Right atrium auricular region (tissue), 2 donors: ENCODE measurements around the gene TGM2. TPM values are rescaled to one million over a fixed set of nuclear protein-coding genes. Genes with fewer than 3 reads are reported as not detected.

ENCODE experiments used
- DNase-seq: peaks from one replicate; pipeline ENCODE4 v3.0.0-alpha.2; 2019; ENCODE audit warnings: low spot score
- H3K27ac ChIP-seq, 2 donors: fragments of 200-600 bp; sonication (generic); 1 replicate in 1 of 2; 2 replicates in 1 of 2; pipeline ENCODE4 v1.5.1; 2016 to 2019
- H3K27me3 ChIP-seq, 2 donors: fragments of 200-600 bp; sonication (generic); one replicate each; pipeline versions ENCODE4 v1.5.1 to v1.6.0; 2017 to 2019
- H3K36me3 ChIP-seq: fragments of 200-600 bp; sonication (generic); one replicate; pipeline ENCODE4 v1.5.1; 2016
- H3K4me1 ChIP-seq, 2 donors: fragments of 200-600 bp; sonication (generic); one replicate each; pipeline versions ENCODE4 v1.5.1 to v1.6.0; 2017 to 2019
- H3K4me3 ChIP-seq, 2 donors: fragments of 200-600 bp; sonication (generic); 1 replicate in 1 of 2; 2 replicates in 1 of 2; pipeline ENCODE4 v1.5.1; 2017 to 2019; ENCODE audit warnings: mild to moderate bottlenecking in 1 of 2, moderate library complexity in 1 of 2
- H3K9me3 ChIP-seq, 2 donors: fragments of 200-600 bp; sonication (generic); one replicate each; pipeline ENCODE4 v1.5.1; 2019
- total RNA-seq, 2 donors: library from RNA; depleted of rRNA; stranded (reverse); fragments of >200 nt; gene quantifications; one replicate each; pipeline ENCODE4 v1.1.0, GENCODE V29; 2016
- TF ChIP-seq, protein P1 (sequence below), 2 donors: fragments of 200-600 bp; sonication (generic); IDR thresholded peaks; one replicate each; pipeline ENCODE4 v1.5.1; 2019; ENCODE audit warnings: antibody characterized with exemption in 2 of 2

TGM2 gene
- total RNA-seq, 2 donors from 2014 or later: 680 to 1,303 TPM

- DNase-seq: no peak
- peaks cover 0 to 37% of the 10 kb centered on the region in 2 donors for H3K4me1 ChIP-seq
- H3K4me3 ChIP-seq: no peak overlapping the region
- H3K9me3 ChIP-seq: no peaks in the 10 kb centered on the region
- peak overlapping the region in 1 of 2 donors; percentile 84 for H3K27ac ChIP-seq
- no peaks in the 10 kb centered on the region for H3K27me3 ChIP-seq
- TF ChIP-seq, protein P1, sequence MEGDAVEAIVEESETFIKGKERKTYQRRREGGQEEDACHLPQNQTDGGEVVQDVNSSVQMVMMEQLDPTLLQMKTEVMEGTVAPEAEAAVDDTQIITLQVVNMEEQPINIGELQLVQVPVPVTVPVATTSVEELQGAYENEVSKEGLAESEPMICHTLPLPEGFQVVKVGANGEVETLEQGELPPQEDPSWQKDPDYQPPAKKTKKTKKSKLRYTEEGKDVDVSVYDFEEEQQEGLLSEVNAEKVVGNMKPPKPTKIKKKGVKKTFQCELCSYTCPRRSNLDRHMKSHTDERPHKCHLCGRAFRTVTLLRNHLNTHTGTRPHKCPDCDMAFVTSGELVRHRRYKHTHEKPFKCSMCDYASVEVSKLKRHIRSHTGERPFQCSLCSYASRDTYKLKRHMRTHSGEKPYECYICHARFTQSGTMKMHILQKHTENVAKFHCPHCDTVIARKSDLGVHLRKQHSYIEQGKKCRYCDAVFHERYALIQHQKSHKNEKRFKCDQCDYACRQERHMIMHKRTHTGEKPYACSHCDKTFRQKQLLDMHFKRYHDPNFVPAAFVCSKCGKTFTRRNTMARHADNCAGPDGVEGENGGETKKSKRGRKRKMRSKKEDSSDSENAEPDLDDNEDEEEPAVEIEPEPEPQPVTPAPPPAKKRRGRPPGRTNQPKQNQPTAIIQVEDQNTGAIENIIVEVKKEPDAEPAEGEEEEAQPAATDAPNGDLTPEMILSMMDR (IDR thresholded peaks at IDR 0.05): no peak
- H3K36me3 ChIP-seq: peaks cover 23% of the 10 kb centered on the region
Measured at GRCh38 chr20:38081575-38081974, 83.5 kb downstream of the TGM2 start.

DNA sequence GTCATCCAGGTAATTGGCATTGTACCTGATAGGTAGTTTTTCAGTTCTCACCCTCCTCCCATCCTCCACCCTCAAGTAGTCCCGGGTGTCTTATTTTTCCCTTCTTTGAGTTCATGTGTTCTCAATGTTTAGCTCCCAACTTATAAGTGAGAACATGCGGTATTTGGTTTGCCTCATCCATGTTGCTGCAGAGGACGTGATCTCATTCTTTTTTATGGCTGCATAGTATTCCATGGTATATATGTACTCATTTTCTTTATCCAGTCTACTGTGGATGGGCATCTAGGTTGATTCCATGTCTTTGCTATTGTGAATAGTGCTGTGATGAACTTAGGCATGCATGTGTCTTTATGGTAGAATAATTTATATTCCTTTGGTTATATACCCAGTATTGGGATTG lies 85.7 kb downstream of the TGM2 start:
- H3K27me3 ChIP-seq: no peaks in the 10 kb centered on the region
- H3K4me1 ChIP-seq: peaks cover 0 to 49% of the 10 kb centered on the region in 2 donors
- peaks cover 23% of the 10 kb centered on the region for H3K36me3 ChIP-seq
- DNase-seq: no peak
- H3K27ac ChIP-seq: peak overlapping the region in 1 of 2 donors; percentile 90
- no peaks in the 10 kb centered on the region for H3K9me3 ChIP-seq
- H3K4me3 ChIP-seq: no peak overlapping the region
- TF ChIP-seq, protein P1 (IDR thresholded peaks at IDR 0.05): no peak

DNA sequence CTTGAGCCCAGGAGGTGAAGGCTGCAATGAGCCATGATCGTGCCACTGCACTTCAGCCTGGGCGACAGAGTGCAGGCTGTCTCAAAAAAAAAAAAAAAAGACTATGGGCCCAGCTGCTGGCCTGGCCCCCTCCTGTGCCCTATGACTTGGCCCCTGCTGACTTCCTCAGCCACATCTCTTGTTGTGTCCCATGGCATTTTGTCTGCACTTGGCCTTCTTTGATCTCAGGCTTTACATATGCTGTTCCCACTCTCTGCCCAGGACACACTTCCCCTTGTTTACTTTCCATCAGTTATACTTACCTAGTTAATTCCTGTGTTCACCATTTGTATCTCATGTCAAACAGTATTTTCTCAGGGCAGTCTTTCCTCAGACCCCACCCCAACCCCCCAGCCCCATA lies 87.0 kb downstream of the TGM2 start:
- Histone ChIP-seq H3K4me1 (peaks cover 0 to 49% of the 10 kb centered on the region in 2 donors), H3K9me3 (no peaks in the 10 kb centered on the region), H3K27ac (peak overlapping the region; percentile 44 to 90), H3K36me3 (peaks cover 23% of the 10 kb centered on the region), H3K4me3 (no peak overlapping the region), H3K27me3 (no peaks in the 10 kb centered on the region)
- TF ChIP-seq, protein P1 (IDR thresholded peaks at IDR 0.05): no peak
- no peak for DNase-seq

Other genes with a start within 250 kb of the TGM2 start
- gene TTI1, start 131.8 kb downstream of the TGM2 start, total RNA-seq: 10 to 100 TPM; 10.8 to 11.5 TPM
- 10 to 100 TPM; 60.1 to 75.8 TPM for gene RPRD1B, start 131.5 kb downstream of the TGM2 start, total RNA-seq
- 1 to 10 TPM; 3.1 to 4.2 TPM for gene KIAA1755, start 95.5 kb upstream of the TGM2 start, total RNA-seq
- gene BPI, start 138.9 kb upstream of the TGM2 start, total RNA-seq: not detected
- gene LBP, start 181.2 kb upstream of the TGM2 start, total RNA-seq: 1 to 10 TPM in 1 of 2 donors, not detected in 1; 2.3 TPM